Measurements from ENCODE around the gene TNFRSF19.

TNFRSF19 gene

DNA sequence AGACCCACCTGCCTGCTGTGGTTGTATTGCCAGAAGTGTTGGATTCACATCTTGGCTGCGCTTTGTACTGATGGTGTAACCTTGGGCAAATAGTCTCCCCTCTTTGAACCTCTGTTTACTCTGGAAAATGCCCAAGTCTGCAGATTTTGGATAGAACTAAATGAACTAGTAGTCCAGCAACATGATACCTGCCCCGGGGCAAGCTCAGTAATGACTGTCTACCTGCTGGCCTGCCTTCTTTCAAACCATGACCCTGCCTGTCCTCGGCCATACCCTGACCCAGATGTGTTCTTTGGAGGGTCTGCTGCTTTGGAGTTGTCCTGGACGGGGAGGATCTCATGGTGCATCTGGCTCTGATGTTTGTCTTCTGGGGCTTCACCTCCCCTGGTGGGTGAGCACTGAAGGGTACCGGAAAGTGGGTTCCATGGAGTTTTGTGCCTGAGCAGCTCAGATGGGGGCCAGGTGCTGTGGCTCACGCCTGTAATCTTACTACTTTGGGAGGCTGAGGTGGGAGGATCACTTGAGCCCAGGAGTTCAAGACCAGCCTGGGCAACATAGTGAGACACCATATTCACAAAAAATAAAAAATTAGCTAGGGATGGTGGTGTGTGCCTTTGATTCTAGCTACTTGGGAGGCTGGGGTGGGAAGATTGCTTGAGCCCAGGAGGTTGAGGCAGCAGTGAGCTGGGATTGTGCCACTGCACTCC lies 59.5 kb downstream of the TNFRSF19 start:
- FAIRE-seq: no peak

DNA sequence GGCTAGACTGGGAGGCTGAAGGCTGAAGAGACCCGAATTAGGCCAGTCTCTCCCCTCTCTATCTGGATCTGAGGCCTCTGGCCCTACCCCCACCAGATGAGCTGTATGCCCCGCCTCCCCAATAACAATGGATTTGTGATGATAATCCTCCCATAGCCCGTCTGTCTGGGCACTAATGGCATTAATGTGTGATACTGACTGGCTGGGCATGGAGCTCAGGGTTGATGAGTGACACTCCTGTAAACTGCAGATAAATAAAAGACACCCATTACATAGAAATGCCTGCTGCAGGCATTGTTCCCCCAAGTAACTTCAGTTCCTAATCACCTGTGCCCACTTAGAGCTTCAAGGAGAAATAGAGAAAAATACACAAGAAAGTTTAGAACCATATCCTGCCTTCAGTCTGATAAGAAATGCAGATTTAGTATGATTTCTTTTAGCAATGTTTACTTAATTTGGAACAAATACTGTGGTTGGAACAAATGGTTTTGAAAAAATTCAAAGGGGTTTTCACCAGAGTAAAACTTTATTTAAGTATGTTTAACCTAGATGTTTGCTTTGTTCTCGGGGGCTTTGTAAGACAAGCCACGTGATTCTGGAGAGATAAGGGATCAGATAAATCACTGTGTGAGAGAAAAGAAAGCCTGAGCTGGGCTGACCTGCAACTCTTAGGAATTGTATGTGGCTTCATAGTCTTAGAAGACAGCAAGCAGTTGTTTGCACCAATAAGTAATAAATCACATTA lies 60.3 kb downstream of the TNFRSF19 start:
- FAIRE-seq: no peak

DNA sequence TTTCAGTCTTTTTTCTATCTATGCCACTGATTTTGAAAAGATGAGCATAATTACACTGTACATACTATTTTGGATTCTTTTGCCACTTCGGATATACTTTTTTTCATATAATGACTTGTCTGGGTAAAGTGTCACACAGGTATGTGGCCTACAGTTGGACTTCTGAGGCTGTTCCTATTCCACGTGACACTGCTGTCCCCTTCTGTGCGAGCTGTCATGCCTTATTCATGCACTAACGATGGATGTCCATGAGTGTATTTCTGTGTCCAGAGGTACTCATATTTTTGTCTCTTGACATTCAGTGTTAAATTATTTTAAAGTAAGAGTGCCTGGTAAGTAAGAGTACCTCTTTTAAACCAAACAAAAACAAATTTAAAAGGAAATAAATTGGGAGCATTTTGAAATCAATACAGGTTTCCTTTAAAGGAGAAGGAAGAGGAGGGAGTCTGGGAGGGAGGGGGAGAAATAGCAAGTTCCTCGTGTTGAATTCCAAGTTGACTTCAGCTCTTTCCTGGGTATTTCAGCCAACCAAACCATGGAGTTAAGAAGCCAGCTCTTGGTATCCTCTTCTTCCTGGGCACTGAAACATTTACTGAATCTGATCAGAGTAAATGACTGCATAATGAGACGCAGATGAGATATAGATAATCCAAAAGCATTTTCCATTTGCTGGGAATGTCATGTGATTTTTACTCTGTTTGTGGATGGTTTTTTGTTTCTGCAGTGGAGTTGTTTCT lies 61.3 kb downstream of the TNFRSF19 start:
- no peak for FAIRE-seq

DNA sequence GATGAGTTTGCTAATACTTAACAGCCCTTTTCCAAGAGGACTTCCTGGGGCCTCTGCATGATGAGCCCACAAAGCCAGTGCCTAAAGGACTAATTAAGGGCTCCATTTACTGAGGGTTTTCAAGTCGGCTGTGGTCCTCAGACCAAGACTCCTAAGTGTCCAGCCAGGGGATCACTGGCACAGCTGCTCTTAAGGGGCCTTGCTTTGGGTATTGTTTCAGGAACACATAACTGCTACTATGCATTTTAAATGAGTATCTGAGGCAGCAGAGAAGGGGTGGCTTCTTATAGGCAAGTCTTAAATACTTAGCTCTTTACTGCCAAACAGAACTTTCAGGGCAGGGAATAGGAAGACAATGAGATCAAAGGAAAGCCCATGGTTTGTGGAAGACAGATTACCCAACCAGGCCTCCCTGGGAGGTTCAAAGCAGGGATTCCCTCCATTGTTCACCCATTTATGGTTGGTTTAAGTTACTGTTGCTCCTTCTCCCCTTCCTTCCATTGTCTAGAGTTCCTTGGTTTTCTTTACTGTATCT lies 61.9 kb downstream of the TNFRSF19 start:
- no peak for FAIRE-seq

DNA sequence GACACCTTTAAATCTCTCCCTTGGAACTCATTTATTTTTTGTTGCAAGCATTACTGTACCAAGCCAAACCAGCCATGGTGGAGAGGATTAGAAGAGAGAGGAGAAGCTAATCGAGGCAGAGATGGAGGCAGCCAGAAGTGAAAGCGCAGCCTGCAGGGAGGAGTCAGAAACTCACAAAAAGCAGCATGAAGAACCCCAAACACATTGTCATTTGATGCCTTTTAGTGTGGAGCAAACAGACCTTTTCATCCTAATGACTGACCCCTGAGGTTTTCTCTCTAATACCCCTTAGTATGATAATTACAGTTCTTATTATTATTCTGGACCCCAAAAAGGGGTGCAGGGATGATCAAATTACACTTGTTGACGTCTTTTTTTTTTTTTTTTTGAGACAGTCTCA lies 62.5 kb downstream of the TNFRSF19 start:
- no peak for FAIRE-seq

DNA sequence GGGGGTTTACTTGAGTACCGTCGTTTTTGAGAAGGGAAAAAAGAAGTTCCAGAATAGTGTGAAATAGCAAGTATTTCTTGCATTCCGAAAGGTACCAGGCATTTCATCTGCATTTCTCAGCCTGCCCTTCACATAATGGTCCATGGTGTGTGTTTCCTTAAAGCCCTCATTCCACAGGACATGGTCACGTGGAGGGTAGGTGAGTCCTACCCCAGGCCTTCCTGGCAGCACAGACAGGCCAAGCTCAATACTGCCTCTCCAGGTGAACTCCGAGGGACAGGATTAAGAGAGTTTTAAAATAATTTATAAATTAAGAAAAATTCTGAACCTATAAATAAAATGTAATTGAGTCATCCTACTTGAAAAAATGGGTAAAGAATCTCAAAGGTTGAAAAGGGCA lies 64.7 kb downstream of the TNFRSF19 start:
- no peak for FAIRE-seq

DNA sequence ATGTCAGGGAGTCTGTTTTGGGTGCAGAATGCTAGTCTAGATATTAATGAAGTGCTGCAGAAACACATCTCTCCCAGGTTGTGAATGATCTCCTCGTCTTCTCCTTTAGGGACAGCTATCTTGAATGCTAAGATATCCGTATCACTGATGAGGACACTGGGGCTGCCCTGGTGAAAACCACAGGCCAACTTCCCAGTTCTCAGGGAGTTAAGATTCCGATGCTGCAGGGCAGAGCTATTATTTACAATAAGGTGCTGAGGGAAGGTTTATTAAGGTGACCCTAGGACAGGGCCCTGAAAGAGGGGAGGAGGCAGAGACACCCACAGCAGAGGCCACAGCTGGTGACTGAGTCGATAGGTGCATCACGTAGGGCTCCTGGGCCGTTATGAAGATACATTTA lies 66.1 kb downstream of the TNFRSF19 start:
- FAIRE-seq: no peak

DNA sequence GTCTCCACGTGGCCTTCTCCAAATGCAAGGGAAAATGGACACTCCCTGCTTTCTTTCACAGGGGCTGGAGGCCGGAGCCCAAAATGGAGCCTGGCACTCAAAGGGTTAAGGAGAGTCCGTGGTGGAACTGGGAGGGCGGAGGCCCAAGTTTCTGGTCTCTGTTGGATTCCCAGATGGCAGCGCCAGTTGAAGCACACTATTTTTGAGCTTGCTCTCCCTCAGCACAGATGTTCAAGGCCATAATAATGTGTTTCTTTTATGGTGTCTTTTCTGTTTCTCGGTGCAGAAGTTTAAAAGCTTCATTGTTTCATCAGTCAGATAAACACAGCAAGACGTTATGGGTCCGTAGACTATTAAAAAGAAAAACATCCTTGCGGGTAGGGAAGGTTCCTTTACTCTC lies 67.6 kb downstream of the TNFRSF19 start:
- FAIRE-seq: no peak

DNA sequence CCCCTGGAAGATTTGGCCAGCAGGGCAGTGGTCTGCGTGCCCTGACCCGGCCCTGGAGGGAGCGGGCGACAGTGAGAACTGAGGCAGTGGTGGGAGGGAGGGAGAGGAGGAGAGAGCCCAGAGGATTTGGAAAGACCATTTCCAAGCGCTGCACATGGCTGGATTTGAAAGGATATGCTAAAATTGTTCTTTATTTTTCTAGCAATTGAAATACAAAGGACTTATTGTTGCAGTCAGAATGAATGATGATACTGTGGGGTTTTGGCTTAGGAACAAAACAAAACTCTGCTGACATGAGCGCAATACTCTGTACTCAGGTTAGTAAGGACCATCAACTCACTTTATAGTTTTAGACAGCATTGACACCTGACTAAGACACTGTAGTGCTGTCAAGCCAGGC lies 69.5 kb downstream of the TNFRSF19 start:
- no peak for FAIRE-seq

DNA sequence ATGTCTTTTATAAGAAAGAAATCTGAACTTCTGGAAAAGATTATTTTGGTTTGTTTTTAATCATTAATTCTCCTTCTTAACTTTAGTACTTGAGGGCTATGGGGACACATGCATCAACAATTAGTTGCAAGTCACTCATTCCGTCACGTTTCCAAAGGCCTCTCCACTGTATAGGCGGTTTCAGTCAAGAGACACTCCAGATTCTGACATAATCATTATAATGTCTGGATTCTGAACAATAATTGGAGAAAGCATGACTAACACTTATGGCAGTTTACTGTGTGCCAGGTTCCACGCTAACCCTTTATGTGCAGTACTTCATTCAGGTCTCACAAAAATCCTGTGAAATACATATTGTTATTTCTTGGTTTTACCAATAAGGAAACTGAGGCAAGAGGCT lies 71.9 kb downstream of the TNFRSF19 start:
- FAIRE-seq: no peak

DNA sequence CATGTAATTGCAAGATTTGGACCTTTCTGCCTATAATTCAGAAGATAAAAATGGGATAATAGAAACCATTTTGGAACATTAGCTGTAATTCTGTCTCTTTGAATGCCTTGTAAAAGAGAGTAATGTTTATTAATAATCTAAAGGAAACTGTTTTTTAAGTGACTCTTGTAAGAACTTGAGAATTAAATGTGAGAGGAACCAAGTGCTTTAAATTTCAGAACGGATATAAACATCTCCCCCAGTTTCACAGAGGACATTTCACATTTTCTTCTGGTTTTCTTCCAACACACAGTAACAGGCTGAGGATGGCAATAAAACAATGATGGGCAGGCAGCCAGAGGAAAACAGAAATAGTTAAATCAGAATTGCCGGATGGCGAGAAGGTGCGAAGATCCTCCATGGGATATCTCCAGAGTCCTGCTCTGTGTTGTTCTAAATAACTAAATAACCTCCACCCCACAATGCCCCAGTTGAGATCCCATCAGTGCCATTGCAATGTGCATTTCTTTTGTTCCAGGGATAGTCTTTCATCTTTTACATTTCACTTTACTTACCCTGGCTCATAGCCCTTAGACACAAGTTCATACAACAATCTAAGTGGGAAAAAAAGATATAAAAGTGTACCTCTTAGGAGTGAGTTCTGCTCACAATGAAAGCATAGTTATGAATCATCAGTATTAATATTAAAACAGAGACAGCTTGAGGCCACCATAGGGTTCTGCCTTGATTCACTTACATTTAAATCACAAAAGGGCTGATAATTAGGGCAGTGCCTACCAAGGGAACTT lies 73.3 kb downstream of the TNFRSF19 start:
- no peak for FAIRE-seq

DNA sequence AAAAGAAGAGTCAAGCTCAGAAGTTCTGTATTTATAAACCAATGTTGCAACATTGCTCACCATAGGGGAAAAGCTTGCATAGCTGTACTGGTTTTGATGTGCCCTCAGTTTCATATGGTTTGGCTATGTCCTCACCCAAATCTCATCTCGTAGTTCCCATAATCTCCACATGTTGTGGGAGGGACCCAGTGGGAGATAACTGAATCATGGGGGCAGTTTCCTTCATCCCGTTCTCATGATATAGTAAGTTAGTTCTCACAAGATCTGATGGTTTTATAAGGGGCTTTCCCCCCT lies 73.9 kb downstream of the TNFRSF19 start:
- FAIRE-seq: no peak

DNA sequence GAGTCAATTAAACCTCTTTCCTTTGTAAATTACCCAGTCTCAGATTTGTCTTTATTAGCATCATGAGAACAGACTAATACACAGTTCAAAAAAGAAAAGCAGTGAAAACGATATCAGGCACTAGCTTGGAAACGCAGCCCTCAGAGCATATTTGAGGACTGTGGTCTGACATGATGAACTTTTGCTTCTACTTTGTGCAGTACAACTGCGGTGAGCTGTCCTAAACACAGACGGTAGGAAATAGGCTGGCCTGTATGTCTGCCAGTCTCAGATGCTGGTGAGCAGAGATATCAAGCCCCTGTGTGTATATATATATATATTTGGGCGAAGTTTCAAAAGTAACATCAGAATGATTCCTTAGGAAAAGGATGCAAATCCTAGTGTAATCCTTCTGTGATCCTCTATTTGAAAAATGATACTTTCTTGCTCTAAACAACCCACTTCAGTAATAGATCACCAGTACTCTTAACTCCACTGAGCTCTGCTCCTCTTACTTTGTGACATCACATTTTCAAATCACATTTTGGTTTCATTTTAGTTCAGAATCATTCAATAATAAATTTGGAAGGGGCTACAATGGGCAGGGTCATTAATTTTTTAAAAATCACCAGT lies 74.4 kb downstream of the TNFRSF19 start:
- no peak for FAIRE-seq

DNA sequence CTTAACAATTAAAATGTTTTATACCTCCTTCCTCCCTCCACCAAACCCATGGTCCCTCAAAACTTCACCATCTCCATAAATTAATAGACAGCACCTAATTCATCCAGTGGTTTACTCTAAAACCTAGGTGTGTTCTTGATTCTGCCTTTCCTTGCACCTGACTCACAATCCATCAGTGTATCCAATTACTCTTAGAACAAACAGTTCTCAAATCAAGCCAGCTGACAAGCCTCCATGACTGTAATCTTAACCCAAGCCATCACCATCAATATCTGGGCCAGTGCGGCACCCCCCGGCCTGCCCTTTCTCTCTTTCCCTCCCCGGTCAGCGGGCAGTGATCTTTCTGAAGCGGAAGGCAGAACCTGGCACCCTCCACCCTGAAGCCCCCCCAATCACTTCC lies 75.6 kb downstream of the TNFRSF19 start:
- FAIRE-seq: no peak

DNA sequence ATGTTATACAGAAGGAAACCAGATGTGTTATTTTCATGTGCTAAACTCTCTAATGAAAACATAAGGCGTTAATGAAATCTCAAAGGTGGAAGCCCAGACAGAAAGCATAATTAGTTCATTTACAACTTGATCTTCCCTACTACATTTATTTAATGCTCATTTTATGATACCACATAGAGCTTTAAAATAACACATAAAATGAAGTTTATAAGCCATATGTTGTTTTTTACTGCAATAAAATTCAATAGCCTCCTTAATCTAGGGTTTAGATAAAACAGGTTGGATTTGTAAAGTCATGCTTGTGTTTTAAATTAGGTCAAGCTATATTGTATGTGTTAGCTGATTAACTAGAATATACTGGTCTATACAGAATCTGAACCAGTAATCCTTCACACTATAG lies 81.2 kb downstream of the TNFRSF19 start:
- no peak for FAIRE-seq

DNA sequence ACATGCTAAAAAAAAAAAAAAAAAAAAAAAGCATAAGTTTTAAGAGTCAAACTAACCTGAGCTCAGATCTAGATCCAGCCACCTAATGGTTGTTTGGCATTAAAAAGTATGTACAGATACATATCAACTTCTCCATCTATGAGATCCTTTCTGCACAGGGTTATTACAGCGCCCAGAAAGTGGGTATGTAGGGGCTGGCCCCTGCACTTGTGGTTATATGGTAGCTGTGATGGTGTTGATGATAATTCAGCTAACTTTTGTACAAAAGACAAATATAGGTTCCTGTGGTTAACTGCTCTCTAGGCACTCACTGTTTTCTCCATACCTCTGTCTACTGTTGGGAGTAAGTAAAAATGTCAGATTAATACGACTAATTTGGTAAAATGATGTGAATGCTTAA lies 81.7 kb downstream of the TNFRSF19 start:
- FAIRE-seq: no peak

DNA sequence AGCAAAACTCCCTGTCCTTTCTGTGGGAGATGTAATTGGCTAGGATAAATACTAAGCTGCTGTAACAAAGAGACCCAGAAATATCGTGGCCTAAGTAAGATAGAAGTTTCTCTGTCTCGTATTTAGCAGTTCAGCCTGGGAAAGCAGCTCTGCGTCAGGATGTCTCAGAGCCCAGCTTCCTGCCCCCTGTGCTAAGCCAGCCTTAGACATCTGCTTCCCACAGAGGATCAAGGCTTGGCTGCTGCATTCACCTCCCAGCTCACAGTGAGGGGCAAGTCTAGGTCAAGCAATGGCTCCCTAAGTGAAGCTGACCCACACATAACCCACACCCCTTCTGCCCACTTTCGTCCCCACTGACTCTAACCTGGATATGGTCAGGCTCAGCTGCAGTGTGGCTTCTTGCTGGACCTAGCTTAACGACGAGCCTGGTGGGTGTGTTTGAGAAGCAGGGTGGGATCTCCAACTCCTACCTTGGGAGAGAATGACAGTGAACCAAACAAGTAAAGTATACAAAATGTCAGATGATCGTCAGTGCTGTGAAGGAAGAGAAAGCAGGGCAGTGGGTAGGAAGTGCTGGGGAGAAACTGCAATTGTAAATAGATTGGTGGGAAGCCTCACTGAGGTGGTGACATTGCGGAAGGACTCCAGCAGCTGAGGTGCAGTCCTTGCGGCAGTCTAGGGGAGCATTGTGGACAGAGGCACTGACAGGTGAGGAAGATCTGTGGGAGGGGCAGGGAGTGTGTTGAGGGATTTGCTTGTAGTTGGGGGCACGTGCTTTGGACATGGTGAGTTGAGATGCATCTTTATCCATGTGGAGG lies 82.9 kb downstream of the TNFRSF19 start:
- FAIRE-seq: no peak

DNA sequence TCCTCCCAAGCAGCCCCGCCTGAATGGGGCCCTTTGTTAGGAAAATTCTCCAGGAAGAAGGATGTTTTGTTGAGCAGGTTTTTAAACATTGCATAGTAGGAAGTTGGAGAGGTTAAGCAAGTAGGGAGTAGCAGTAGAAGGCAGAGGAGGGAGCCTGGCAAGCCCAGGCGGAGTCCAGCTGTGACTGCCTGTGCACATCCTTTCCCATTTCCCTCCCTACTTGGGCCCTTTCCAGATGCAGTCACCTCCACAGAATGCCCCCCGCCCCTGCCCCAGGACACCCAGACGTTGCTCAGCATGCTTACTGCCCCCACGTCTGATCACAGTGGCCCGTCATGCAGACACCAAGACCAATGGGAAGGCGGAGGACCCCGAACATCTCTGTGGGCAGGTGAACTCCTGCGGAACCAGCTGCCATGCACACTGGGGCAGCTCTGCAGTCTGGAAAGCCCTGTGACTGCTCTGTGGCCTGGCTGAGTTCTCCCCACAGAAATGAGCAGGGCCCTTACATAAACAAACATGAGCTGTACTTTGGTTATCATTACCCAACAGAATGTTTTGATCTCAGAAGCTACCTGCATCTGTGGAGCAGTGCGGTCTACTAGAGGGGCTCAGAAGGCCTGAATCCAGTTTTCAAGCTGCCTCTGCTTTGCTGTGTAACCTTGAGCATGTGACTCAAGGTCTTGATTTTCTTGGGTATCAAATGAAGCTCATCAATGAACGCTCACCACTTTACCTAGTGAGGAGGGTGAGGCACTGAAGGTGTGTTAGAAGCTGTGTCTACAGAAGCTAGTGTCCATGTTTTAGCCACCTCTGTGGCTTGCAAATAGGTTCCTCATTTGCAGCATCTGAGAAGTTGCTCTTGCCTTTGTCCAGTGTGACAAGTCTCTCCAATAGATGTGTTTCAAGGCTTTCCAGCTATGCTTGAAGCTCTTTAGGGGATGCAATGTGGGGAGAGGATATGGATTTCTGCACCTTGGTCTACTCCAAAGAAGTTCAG lies 84.2 kb downstream of the TNFRSF19 start:
- FAIRE-seq: no peak

DNA sequence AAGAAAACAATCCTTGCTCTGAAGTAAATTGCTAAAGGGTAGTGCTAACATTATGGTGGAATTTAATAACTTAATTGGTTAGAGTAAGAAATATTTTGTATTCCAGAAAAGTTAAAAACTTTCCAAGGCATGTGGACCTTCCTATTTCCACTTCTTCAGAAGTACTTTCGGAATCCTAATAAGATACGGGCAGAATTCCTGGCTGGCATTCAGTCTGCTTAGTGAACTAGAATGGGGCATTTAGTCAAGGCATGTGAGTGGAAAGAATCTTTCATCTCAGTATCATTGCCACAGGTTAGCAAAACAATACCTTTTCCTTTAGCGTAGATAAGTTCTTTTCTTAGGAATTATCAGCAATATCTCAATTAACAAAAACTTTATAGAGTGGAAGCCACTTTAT lies 85.1 kb downstream of the TNFRSF19 start:
- no peak for FAIRE-seq

DNA sequence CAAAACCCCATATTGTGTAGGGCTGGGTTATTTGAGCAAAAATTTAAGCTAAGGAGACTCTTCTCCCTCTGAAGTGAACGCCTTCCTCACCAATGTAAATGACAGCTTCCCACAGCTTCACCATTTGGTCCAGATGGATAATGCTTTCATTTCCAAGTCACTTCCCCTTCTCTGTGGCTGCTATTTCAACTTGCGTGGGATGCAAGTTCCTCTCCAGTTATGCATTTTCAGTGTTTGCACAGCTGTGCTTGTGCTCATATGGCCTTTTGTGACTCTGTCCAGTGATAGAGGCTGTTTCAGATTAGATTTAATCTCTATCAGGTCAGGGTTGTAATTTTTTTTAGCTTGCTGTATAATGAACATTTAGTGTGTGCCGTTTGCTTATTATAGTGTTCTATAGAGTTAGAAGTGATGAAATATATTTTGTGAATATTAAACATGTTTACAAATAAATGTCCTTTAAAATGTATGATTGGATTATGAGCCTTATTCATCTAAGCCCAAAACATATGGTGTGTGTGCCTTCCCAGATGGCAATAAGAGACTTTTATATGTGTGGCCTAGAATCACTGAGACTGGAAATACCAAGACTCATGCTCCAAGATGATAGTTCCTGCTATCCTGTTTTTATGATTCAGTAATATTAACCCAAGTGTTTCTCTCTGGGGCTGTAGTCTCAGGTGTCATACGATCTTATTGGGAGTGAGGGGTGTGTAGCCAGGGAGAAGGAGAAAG lies 86.6 kb downstream of the TNFRSF19 start:
- FAIRE-seq: no peak
